HG03342 (cell line): ENCODE data around the gene MORC2.

Experiments
- ATAC-seq: cut with Tn5 transposase; IDR thresholded peaks from one replicate; pipeline ENCODE4 v1.9.1; 2021; ENCODE audit warnings: mild to moderate bottlenecking, moderate library complexity; ENCODE audit not compliant: unreplicated experiment

The MORC2 gene

DNA sequence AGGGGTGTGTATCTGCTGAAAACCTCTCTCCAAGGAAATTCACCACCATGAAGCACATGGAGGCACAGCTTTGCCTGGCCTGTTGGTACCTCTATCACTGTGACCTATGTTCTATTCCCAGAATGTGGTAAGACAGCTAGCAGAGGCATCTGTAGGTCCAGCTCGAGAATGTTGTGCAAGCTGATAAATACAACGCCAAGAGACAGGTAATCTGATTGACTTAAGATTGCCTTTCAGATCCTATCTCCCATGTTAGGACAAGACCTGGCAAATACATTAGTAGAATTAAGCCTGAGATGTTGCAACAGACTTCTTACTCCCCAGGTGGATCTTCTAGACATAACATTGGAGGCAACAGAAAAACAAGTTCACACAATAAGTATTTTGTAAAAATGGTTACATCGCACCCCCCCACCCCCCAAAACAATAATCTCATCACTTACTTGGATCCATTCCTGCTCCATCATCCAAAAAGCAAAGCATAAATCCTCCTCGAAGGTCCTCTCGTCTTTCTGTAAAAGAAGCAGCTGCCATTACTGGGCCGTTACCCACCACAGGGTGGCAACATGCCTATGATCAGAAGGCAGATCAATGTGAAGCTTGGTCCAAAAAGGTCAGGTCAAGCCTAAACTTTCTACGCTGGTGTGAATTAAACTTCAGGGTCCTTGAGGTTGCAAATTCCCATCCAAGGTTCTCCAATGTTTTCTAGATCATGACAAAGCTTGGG is 18.5 kb downstream of the MORC2 start:
- no peak for ATAC-seq

DNA sequence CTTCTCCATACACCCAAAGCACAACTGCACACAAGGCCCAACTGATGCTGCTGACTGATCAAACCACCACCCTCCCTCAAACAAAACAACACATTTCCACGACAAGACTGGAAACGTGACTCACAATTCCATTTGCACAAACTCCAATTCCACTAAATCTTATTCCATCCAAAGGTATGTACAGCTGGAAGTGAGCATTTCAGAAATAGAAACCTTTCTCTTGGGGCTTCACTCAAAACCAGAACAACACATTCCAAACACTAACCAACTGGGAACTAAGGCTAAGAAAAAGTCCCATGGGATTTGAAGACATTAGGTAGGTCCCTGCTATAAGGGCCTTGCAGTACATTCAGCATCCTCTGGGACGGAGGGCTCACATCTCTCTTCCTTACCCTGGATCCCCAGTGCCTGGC is 19.6 kb downstream of the MORC2 start:
- no peak for ATAC-seq

DNA sequence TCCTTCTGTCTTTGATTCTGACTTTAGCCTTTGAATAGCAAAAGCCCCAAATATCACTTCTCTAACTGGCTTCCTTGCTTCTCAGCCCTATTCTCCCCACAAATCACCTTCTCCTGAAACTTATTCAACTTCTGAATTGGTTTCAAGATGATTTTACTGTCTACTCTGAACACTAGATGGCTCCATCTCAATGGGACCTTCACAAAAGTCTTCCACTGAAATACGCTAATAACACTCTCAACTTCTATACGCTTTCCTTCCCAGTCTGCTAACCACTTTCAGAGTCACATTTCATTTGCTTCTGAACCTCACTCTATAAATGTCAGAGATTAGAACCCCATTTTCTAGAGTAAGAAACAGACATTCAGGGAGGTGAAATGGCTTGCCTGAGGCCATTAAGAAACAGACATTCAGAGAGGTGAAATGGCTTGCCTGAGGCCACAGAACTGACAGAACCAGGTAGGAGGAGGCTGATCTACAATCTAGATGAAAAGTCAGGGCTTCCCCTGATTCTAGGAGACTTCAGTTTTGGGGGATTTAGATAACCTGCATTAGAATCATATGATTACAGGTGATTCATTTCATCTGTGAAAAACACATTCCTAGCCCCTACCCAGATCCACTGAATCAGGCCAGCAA is 20.6 kb downstream of the MORC2 start:
- no peak for ATAC-seq

DNA sequence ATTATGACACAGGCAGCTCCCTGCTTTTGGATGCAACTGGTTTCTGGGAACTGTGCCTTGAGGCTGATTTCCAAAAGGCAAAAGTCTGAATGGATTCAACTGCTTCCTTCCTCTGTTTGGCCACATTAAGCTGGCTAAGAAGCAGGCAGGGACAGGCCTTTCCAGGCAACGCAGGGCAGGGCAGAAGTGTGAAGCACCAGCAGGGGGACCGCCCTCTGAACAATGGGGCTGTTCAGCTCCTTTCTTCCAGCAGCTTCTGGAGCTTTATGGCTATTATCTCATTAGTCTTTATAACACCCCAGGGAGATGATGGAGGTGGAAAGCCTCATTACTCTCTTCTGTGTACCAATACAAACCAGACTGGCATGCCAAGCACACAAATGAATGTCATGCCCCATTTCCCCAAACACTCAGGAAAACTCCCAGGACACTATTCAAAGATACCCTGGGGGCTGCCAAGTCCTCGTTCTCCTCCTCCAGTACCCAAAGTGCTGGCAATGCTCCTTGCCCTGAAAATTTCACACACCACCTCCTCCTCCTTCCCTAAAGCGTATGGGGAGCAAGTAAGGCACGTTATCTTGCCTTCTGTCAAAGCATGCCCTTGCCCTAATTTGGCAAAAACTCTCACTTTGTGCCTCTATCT is 21.3 kb downstream of the MORC2 start:
- ATAC-seq = no peak

DNA sequence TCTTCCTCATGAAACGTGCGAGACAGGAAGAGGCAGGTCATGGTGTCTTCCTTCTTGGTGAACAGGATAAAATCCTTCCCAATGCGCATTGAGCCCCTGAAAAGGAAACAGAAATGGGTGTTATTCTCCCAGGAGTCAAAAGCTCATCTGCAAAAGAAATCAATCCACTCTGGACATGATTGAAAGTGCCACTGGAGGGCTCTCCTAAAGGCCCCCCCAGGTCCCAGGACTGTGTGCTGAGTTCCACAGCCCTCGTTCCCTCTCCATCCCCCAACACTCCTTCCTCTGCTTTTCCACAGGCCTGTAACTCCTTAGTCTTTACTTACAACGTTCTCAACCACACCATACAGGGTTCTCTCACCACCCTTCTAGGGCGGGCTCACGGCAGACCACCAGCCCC is 22.2 kb downstream of the MORC2 start:
- ATAC-seq = no peak

DNA sequence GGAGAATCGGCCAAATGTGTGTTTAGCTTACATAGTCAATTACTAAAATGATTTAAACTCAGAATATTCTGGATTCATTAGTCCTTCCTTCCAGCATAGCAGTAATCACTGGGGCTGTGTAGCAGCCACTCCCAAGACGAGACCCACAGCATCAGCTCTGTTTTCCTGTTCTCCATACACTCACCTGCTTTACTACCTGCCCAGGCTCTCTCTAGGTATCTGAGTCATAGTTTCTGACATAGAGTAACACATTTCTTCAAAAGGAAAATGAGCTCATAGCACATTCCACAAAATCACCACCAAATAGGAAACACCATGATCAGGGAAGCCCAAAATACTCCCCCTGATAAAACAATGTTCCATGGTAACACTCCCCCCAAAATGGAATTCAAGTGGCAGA is 22.9 kb downstream of the MORC2 start:
- no peak for ATAC-seq

DNA sequence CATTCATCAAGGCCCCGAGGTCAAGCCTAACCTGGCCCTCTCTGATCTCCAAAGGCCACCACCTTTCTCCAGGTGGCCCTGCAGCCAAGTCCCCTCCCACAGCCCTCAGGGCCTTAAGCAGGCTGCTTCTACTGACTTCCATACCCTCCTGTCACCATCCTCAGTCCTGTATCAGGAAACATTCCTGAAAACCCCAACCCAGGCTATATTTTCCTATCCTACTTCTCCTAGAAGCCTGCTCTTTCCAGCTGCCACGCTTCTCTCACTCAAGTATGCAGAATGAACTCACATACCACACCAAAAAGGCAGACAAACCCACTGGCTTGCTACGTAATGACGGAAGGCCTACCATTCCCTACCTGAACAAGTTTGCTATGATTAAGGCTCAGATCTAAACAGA is 23.6 kb downstream of the MORC2 start:
- ATAC-seq = no peak

DNA sequence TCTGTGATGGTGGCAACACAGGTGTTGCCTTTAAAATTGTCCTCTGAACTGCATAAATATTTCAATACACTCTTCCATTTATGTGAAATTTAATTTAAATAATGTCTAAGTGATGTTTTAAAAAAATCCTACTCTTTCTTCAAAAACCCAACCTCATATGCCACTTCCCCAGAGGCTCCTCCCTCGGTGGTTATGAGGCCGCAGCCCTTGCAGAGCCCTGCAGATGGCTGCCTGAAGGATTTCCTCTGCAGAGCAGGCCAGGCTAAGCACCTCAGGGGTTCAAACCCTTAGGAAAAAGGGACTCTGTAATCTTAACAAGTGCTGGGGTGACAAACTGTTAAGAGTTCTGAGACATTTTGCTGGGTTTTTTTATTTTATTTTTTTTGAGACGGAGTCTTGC is 25.2 kb downstream of the MORC2 start:
- ATAC-seq = no peak

DNA sequence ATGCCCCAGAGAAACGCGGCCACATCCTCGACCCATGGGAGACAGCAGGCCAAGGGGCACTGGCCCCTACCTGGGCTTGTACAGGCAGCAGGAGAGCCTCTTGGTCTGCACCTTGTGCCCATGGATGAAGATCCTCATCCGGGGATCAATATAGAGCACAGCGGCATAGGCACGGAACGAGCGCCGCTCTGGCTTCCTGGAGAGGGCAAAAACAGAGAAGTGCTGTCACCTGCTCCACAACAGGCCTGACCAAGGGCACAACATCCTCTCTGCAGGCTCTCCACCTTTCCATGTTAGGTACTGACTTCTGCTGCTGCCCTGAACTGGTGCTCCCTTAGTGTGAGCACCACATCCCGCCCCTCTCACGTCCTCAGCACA is 27.2 kb downstream of the MORC2 start:
- no peak for ATAC-seq

DNA sequence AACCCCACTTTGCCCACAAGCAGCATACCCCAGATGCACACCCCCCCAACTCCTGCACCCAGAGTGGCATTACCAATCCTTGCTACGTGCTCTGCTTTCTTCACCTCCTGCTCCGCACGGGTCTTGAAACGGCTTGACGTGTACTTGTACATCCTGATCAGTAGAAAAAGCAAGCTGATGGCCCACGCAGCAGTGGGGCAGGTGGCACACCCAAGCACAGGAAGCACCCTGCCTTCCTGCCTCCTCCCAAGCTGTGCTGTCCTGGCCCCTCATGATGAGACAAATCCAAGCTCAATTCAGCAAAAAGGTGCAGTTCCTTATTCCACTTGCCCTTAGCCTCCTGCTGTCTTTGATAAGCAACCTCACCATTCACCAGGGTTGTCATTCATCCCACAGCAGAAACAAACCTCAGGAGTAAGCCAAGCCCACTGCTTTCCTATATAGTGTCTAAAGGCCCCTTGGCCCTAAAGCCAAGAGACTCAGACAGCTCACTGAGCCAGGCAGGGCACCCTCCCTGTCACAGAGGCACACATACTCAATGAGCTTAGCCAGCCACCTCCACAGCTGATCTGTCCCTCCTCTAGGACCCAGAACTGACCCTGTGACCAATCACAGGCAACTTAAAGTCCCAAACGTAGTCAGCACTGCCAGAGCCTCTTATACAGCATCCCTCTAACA is 27.8 kb downstream of the MORC2 start:
- no peak for ATAC-seq

DNA sequence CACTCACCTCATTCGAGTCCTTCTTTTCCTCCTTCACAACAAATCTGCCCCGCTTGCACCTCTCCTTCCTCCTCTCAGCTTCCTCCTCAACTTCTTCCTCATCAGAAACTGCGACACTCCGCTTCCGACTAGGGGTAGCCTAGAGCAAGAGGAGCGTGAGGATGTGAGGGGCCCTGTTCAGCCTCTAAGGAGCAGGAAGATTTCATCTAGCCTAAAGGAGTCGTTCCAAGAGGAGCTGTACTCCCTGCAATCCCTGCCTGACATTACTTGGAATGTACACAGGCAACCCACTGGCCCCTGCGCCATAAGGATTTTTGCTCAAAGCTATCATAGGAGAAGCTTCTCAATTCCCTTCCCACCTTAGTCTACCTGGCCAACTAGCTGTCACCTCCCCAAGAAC is 34.5 kb downstream of the MORC2 start:
- no peak for ATAC-seq

DNA sequence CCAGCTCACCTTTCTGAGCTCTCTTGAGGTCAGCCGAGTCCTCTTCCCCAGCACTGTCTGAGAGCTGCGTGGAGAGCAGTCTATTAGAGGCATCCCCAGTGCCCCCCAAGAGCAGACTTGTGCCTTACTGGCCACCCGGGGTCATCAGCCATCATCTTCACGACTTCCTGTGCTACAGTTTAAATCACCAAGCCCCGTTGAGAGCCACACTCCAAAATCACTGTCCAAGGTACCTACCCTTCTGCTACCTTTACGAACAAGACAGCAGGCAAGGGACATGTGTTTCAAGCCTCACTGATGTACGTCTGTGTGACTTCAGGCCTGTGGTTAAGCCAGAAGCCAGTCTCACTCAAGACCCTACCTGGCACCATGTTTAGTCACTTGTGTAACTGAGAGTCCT is 35.1 kb downstream of the MORC2 start:
- ATAC-seq = no peak

DNA sequence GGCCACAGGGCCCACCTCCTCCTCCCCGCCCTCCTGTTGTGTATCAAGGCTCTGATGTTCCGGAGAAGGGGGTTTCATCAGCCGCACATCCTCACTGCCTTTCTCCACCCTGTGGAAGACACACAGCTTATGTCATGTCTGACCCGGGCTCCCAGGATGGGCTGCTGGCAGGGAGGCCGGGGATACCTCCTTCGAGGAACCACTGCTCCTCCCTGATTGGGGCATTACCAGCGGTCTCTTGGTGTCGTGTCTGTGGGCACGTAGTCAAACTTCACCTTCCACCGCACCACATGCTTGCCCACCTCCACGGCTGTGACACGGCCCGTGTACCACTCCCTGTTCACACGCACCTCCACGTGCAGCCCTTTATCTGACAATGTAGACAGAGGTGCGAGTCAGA is 35.9 kb downstream of the MORC2 start:
- ATAC-seq = no peak

DNA sequence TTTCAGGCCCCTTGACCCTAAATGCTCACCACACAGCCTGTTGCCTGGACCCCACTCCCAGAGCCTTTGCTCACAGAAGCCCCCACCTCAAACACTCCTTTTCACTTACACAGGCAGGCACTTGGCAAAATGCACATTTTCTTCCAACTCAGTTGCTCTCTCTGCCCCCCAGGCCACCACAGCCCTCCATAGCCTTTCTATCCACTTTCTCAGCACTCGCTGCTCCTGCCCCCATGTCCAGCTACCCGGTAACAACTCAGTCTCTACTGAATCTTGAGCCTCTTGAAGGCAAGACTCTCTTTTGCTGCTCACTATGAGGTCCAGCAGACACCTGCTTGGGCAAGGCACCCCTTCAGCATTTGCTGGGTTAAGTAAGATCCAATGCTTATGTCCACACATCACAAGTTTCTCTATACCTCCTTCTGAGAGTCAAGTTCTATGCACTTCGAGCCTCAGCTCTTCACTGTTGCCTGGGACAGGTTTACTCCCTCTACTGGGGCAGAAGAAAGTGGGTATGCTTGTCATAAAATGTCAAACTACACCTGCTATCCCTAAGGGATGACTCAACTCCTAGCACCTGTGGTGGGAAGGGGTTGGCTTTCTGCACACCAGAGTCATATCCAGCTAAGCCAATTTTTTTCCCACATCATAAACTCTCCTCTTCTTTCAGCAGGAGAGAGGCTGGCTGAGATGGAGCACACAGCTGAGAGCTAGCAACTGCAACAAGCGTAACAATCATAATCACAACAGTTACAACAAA is 36.9 kb downstream of the MORC2 start:
- ATAC-seq = no peak

DNA sequence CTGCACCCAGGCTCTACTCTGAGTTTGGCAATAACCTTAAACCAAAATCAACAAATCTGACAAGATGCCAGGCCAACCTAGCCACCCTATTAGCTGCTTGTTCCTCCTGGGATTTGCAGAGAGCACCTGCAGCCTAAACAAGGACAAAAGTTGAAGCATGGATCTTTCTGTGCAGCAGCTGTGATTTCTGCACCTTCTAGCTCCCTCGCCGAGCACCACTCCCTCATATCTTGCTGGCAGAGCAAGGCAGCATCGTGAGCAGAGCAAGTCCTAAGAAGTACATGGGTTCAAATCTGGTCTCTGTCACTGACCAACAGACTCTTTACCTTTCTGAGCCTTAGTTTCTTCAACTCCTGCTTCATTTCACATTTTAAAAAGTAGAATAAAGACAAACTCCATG is 38.3 kb downstream of the MORC2 start:
- no peak for ATAC-seq

DNA sequence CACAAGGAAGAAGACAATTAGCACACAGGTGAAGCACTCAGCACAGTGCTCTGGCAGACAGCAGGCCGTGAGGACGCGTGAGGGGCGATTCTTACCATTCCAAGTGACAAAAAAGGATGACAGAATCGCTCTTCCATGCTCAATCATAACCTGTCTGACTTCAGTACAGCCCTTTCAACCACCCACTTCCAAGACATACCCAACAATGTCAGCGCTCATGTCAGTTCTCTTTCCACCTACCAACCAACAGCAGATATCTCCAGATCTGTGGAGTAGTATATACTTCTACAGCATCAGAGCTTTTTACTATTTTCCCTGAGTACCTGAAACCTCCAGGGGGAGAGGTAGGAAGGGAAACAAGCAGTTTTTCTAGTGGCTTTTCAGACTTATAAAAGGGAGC is 40.2 kb downstream of the MORC2 start:
- no peak for ATAC-seq

DNA sequence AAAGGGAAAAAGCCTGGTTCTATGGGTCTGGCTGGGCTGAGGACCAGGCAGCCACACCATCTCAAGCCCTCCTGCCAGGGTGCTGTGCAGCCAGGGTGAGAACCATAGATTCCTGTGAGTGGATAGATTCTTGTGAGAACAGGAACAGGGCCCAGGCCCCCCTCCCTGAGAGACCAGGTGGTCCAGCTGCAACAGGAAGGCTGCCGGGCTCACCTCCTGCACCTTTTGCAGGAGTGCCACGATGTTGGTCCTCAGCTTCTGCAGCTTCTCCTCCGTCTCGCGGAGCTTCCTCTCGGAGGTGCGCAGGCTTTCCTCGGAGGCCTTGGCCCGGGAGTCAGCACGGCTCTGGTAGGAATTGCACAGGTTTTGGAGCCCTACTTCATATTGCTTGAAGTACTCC is 40.8 kb downstream of the MORC2 start:
- no peak for ATAC-seq

DNA sequence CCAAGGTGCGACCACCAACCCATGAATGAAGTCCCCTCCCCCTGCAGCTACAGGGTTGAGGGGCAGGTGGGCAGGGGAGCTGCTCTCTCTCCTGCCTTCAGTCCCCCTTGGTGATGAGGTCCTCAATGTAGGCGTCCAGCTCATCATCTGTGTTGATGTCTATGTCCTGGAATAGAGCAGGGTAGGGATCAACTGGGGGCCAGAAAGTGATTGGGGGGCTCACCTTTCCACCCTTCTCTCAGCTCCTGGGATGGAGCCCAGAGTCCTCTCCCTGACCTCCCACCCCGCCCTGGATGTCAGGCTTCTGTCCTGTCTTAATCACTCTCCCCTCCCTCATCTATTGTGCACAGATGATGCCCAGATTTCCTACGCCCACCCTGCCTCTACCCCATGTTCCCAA is 41.9 kb downstream of the MORC2 start:
- ATAC-seq = no peak

DNA sequence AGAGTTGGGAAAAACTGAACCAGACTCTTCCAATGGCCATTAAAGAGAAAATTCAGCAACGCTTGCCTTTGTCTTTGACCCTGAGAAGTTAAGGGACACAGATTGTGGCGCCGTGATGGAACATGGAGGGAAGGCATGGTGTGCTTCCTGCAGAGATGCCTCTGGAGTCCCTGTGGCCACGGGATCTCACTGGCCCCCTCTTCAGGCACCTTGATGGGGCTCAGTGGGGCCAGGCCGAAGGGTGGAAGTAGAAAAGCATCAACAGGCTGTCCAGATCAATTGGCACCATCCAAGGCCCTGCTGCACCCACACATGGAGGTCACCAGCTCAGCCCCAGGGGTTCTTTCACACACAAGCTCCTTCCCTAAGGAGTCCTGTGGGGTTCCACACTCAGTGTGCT is 42.9 kb downstream of the MORC2 start:
- no peak for ATAC-seq

DNA sequence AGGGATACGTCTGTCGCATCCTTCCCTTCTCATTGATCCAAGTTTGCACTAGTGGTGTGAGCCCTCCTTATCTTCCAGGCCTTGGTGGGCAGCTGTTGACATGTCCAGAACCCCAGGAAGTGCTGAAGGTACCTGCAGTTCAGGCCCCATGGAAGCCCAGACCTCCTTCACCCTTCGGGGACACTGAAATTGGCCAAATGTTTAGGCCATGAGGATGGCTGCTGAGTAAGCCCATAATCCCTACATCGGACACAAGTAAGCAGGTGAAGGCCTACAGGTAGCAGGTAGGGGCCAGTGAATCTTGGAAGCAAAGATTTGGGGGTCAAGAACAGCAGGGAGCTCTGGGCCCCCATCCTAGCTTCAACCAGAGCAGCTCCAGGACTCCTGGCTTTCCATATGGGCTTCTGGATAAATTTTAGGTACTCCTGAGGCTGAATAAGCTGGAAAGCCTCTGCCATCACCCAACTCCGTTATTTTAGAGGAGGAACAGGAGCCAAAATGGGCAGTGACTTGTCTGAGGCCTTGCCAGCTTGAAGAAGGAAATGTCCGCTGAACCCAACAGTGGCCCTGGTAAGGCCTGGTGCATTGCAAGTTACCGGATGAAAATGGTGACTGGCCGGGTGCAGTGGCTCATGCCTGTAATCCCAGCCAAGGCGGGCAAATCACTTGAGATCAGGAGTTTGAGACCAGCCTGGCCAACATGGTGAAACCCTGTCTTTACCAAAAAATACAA is 45.2 kb downstream of the MORC2 start:
- no peak for ATAC-seq
